HG02571 (cell line): Measurements from ENCODE around the gene C12orf76.
"Not testable (repeated sequence)": the region's sequence is repeated elsewhere in the genome, so short reads cannot be mapped to it uniquely, and the experiment has no call there.

Source experiments
- ATAC-seq: cut with Tn5 transposase; IDR thresholded peaks from one replicate; pipeline ENCODE4 v1.9.1; 2021; ENCODE audit warnings: mild to moderate bottlenecking, moderate library complexity; ENCODE audit not compliant: unreplicated experiment

C12orf76 gene

GRCh38 chr12:110067531-110067930 is 19.2 kb upstream of the C12orf76 start:
- no peak for ATAC-seq

- no peak for ATAC-seq
Observed at GRCh38 chr12:110065540-110065939, 17.2 kb upstream of the C12orf76 start.

- ATAC-seq, result no peak
Observed at GRCh38 chr12:110062241-110062640, 13.9 kb upstream of the C12orf76 start.

GRCh38 chr12:110059651-110060000 is 11.3 kb upstream of the C12orf76 start:
- ATAC-seq, result no peak

GRCh38 chr12:110058875-110059615 is 10.7 kb upstream of the C12orf76 start:
- ATAC-seq, result no peak

- ATAC-seq, result not testable (repeated sequence)
Observed at GRCh38 chr12:110056643-110057042, 8.3 kb upstream of the C12orf76 start.

- ATAC-seq, result not testable (repeated sequence)
Observed at GRCh38 chr12:110055375-110056352, 7.3 kb upstream of the C12orf76 start.

- no peak for ATAC-seq
Observed at GRCh38 chr12:110050927-110051326, 2.6 kb upstream of the C12orf76 start.

- ATAC-seq, result not testable (repeated sequence)
Observed at GRCh38 chr12:110049666-110050065, 1.3 kb upstream of the C12orf76 start.

GRCh38 chr12:110049034-110049433 is 712 bp upstream of the C12orf76 start:
- ATAC-seq, result not testable (repeated sequence)

GRCh38 chr12:110047297-110047940 is 903 bp downstream of the C12orf76 start:
- ATAC-seq, result no peak

- no peak for ATAC-seq
Observed at GRCh38 chr12:110046451-110047187, 1.7 kb downstream of the C12orf76 start.

- no peak for ATAC-seq
Observed at GRCh38 chr12:110042264-110042663, 6.1 kb downstream of the C12orf76 start.

- no peak for ATAC-seq
Observed at GRCh38 chr12:110039085-110039807, 9.1 kb downstream of the C12orf76 start.

- ATAC-seq, result no peak
Observed at GRCh38 chr12:110038741-110039084, 9.6 kb downstream of the C12orf76 start.

- ATAC-seq, result no peak
Observed at GRCh38 chr12:110037315-110037714, 11.0 kb downstream of the C12orf76 start.

GRCh38 chr12:110035534-110036104 is 12.7 kb downstream of the C12orf76 start:
- no peak for ATAC-seq

- no peak for ATAC-seq
Observed at GRCh38 chr12:110033888-110034287, 14.4 kb downstream of the C12orf76 start.

GRCh38 chr12:110029290-110029815 is 19.0 kb downstream of the C12orf76 start:
- no peak for ATAC-seq

- no peak for ATAC-seq
Observed at GRCh38 chr12:110028323-110028722, 20.0 kb downstream of the C12orf76 start.
